IPS-20b (cell line): ENCODE results near the gene PDHX.

ENCODE experiments used
- H3K27ac ChIP-seq: one replicate; pipeline ENCODE4 v1.5.1; 2013; ENCODE audit warnings: low read length
- H3K27me3 ChIP-seq: 2 replicates; pipeline ENCODE4 v1.6.1; 2013; ENCODE audit warnings: mild to moderate bottlenecking, low read length, inconsistent platforms; ENCODE audit not compliant: insufficient read depth
- H3K36me3 ChIP-seq: 2 replicates; pipeline ENCODE4 v1.6.1; 2013; ENCODE audit warnings: low read depth, mild to moderate bottlenecking, inconsistent platforms, low read length, moderate library complexity; ENCODE audit not compliant: insufficient read depth
- H3K4me1 ChIP-seq: 2 replicates; pipeline ENCODE4 v1.6.1; 2013; ENCODE audit warnings: mild to moderate bottlenecking, control low read depth, inconsistent platforms, low read length, moderate library complexity; ENCODE audit not compliant: insufficient read depth
- H3K4me3 ChIP-seq: 2 replicates; pipeline ENCODE4 v1.5.1; 2013; ENCODE audit warnings: mild to moderate bottlenecking, low read length, inconsistent platforms
- H3K9ac ChIP-seq: 2 replicates; pipeline ENCODE4 v1.6.1; 2013; ENCODE audit warnings: low read depth, mild to moderate bottlenecking, inconsistent platforms, low read length, moderate library complexity
- H3K9me3 ChIP-seq: 2 replicates; pipeline ENCODE4 v1.6.1; 2013; ENCODE audit warnings: mild to moderate bottlenecking, low read depth, low read length, inconsistent platforms; ENCODE audit not compliant: insufficient read depth

Gene PDHX

DNA sequence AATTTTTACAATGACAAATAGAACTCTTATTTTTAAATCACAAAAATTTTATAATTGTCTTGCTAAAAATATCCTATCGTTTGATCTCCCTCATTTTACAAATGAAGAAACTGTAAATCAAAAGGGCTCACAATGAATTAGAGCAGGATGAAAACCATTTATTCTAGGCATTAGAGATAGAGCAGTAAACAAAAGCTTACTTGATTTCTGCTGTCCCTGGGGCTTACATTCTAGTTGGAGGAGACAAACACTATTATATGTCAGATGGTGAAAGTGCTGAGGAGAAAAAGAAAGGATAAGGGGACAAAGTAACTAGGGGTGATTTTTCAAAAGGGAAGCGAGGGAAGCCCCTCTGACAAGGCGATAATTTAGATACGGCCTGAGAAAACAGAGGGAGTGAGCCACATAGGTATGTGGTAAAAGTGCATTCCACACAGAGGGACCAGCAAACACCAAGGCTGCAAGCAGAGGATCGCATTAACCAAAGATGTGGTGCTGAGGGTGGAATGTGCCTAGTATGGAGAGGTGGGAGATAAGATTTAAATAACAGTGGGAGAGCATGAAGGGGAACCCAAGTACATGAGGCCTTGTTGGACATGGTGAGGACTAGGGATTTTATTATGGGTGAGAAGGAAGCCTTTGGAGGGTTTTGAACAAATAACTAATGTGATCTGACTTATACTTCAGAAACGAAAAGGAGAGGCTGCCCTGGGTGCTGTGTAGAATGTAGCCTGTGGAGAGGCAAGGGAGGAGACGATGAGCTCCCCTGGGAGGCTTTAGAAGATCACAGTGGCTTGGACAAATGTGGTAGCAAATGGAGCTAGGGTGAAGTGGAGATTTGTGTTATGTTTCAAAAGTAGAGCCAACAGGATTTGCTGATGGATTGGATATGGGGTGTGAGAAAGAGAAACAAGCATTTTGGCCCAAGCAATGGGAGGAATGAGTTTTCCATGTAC is 62.1 kb downstream of the PDHX start:
- Histone ChIP-seq H3K27ac (no peak overlapping the region), H3K9ac (no peak overlapping the region)

DNA sequence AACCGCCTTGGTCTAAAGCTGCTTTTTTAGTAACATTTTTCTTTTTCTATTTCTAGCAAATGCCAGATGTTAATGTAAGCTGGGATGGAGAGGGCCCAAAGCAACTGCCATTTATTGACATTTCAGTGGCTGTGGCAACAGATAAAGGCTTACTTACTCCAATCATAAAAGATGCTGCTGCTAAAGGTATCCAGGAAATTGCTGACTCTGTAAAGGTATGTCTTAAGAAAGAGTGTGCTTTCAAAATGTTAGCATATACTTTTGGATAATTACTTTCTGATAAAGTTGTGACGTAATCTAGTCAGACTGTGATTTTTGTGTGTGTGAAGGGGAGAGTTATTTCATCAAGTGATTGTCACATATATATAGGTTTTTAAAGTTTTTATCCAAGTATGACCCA is 68.1 kb downstream of the PDHX start:
- no peaks in the 10 kb centered on the region for H3K27me3 ChIP-seq
- H3K9me3 ChIP-seq, result no peaks in the 10 kb centered on the region
- H3K36me3 ChIP-seq, result peaks cover 26% of the 10 kb centered on the region
- no peak overlapping the region for H3K9ac ChIP-seq
- H3K4me1 ChIP-seq, result no peaks in the 10 kb centered on the region
- no peak overlapping the region for H3K27ac ChIP-seq
- no peak overlapping the region for H3K4me3 ChIP-seq

More for the DNA sequence above, 62.1 kb downstream of the PDHX start:
- Histone ChIP-seq H3K9me3 (no peaks in the 10 kb centered on the region), H3K27me3 (no peaks in the 10 kb centered on the region), H3K4me1 (peaks cover 9% of the 10 kb centered on the region), H3K36me3 (peaks cover 24% of the 10 kb centered on the region), H3K4me3 (no peak overlapping the region)

DNA sequence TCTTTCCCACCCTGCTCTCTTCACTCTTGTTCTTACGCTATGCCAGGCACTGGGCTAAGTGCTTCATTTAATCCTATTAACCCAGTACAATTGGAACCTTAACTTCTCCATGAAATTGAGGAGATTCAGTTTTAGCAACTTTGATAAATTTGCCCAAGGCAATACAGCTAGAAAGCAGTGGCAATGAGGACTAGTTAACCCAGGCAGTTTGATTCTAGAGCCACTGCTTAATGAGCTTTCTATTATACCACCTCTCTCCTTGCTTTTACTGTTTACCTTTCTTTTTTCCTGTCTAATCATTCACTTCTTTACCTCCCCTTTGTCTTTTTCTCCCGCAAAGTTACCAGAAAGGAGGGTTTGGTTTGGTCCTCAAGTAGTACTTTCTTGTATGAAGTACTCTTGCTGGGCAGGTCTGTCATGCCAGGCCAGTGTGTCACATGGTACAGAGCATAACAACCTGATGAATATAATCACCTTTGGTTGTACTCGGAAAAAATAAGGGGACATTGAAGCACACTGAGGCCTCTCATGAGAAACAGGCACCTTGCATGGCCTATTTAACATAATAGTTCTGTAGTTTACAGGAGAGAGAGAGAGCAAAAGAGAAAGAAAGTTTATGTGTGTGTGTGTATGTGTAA is 70.6 kb downstream of the PDHX start:
- no peaks in the 10 kb centered on the region for H3K27me3 ChIP-seq
- H3K27ac ChIP-seq, result no peak overlapping the region
- H3K4me1 ChIP-seq, result no peaks in the 10 kb centered on the region
- no peak overlapping the region for H3K9ac ChIP-seq
- peaks cover 24% of the 10 kb centered on the region for H3K36me3 ChIP-seq
- H3K9me3 ChIP-seq, result no peaks in the 10 kb centered on the region
- H3K4me3 ChIP-seq, result no peak overlapping the region

DNA sequence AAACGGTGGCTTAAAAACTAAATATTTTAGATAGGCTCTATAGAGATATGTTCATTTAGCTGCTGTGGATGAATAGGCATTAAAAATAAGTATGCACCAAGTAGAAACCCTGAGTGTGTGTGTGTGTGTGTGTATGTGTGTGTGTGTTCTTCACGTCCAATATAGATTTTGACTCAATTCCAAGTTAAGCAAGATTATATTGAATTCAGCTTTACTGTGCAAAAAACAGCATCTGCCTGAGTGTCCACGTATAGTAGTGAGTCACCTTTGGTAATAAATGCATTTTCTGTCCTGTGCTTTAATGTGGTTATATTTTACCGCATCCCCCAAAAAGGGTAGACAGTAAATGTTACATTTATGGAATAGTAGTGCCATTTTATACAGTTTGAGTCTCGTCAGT is 71.2 kb downstream of the PDHX start:
- Histone ChIP-seq H3K27me3 (no peaks in the 10 kb centered on the region), H3K9ac (no peak overlapping the region), H3K4me1 (no peaks in the 10 kb centered on the region), H3K9me3 (no peaks in the 10 kb centered on the region), H3K27ac (no peak overlapping the region), H3K4me3 (no peak overlapping the region), H3K36me3 (peaks cover 24% of the 10 kb centered on the region)

DNA sequence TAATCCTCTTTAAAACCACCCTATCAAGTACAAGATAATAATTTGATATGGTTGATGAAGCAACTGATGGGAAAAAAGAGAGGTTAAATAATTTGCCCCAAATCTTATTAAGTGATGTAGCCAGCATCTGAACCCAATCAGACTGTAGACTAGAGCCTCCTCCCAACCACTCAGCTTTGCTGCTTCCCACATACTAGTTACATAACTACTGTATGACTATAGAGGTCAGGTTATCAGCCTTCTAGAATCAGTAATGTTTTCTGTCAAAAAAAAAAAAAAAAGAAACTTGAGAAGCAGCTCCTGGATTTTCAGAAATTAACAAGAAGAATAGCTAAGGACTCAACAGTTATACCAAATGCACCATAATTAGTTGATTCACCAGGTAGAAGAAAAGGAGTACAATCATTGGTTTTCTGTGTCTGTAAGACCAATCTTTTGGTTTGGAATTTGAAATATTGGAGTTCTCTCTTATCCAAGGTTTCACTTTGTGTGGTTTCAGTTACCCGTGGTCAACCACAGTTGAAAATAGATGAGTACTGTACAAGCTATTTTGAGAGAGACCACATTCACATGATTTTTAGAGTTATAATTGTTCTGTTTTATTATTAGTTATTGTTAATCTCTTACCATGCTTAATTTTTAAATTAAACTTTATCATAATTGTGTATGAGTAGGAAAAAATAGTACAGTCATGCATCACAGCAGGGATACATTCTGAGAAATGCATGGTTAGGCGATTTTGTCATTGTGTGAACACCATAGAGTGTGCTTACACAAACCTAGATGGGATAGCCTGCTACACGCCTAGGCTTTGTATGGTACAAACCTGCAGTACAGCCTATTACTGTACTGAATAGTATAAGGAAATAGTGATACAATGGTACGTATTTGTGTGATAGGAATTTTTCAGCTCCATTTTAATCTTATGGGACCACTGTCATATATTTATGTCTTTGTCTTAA is 72.2 kb downstream of the PDHX start:
- H3K36me3 ChIP-seq, result peaks cover 28% of the 10 kb centered on the region
- H3K4me3 ChIP-seq, result no peak overlapping the region
- H3K4me1 ChIP-seq, result no peaks in the 10 kb centered on the region
- H3K27ac ChIP-seq, result no peak overlapping the region
- H3K9me3 ChIP-seq, result no peaks in the 10 kb centered on the region
- H3K9ac ChIP-seq, result no peak overlapping the region
- no peaks in the 10 kb centered on the region for H3K27me3 ChIP-seq

DNA sequence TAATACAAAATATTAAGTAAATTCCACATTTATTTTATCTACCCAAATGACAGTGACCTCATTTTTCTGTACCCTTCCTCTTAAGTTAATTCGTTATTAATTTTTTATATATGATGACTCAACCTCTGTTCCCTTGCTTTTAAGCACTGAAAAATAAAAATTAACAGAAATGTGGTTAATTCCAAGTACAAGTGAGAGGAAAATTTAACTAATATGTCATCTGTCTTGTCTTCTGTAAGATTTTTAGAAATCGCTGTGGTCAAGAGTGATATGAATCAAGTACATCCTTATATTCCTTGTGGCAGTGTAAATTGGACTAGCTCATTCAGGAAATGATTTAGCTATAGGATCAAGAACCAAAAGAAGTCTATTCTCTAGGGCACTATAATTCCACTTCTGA is 74.5 kb downstream of the PDHX start:
- Histone ChIP-seq H3K9me3 (no peaks in the 10 kb centered on the region), H3K4me3 (no peak overlapping the region), H3K4me1 (no peaks in the 10 kb centered on the region), H3K27me3 (no peaks in the 10 kb centered on the region), H3K9ac (no peak overlapping the region), H3K36me3 (peaks cover 18% of the 10 kb centered on the region), H3K27ac (no peak overlapping the region)

DNA sequence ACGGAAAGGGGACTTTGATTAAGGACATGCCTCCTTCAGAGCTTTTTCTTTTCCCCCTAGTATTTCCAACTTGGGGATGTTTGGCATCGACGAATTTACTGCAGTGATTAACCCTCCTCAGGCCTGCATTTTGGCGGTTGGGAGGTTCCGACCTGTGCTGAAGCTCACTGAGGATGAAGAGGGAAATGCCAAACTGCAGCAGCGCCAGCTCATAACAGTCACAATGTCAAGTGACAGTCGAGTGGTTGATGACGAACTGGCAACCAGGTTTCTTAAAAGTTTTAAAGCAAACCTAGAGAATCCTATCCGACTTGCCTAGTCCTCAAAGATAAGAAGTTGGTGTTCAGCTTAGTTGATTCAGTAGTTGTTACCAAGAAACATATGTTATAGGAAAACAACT is 78.4 kb downstream of the PDHX start:
- H3K4me3 ChIP-seq, result no peak overlapping the region
- no peaks in the 10 kb centered on the region for H3K27me3 ChIP-seq
- no peaks in the 10 kb centered on the region for H3K4me1 ChIP-seq
- no peak overlapping the region for H3K9ac ChIP-seq
- H3K27ac ChIP-seq, result no peak overlapping the region
- peaks cover 8% of the 10 kb centered on the region; the same call in 1 of the 2 replicates for H3K36me3 ChIP-seq
- H3K9me3 ChIP-seq, result no peaks in the 10 kb centered on the region

DNA sequence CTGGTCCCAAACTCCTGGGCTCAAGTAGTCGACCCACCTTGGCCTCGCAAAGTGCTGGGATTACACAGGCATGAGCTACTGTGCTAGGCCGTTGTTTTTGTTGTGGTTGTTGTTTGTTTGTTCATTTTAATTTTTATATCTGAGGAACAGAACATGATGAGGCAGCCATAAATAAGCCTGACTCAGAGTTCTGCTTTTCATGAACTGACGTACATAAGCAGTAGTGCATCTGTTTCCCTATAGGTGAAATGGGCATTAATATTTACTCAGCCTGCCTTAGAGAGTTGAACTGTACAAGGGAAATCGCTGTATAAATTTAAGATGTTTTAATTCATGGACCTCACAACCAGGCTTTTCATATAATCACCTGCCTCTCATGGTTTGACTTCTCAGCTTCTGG is 80.5 kb downstream of the PDHX start:
- H3K4me3 ChIP-seq, result no peak overlapping the region
- no peaks in the 10 kb centered on the region for H3K27me3 ChIP-seq
- no peaks in the 10 kb centered on the region for H3K9me3 ChIP-seq
- H3K36me3 ChIP-seq, result 0 out of 2 replicates have a peak, but pooled peaks cover 4% of the 10 kb centered on the region
- no peaks in the 10 kb centered on the region for H3K4me1 ChIP-seq
- no peak overlapping the region for H3K9ac ChIP-seq
- no peak overlapping the region for H3K27ac ChIP-seq

DNA sequence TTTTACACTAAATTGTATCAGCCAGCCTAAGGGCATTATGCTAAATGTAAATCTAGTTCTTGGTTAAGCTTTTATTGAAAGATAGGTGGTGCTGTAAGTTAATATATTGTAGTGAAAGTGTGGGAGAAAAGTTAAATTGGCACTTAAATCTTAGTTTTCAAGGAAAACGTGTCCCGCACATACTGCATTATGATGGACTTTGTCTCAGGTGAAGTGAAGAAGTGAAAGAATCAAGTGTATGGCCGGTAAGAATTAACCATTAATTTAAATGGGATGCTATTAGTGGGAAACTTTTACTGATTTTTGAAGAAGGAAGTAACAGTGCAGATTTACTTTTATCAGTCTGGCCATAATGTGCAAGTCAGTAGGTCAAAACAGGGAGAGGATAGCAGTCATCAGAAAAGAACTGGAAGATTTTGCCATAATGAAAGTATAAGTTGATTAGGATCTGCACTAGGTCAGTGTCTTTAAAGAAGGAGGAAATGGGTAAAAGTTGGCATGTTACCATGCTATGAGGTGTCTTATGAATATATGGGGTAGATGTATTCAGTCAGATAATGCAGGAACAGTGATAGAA is 81.6 kb downstream of the PDHX start:
- Histone ChIP-seq H3K4me1 (no peaks in the 10 kb centered on the region), H3K27me3 (no peaks in the 10 kb centered on the region), H3K27ac (no peak overlapping the region), H3K4me3 (no peak overlapping the region), H3K9me3 (no peaks in the 10 kb centered on the region), H3K9ac (no peak overlapping the region), H3K36me3 (0 out of 2 replicates have a peak, but pooled peaks cover 4% of the 10 kb centered on the region)

DNA sequence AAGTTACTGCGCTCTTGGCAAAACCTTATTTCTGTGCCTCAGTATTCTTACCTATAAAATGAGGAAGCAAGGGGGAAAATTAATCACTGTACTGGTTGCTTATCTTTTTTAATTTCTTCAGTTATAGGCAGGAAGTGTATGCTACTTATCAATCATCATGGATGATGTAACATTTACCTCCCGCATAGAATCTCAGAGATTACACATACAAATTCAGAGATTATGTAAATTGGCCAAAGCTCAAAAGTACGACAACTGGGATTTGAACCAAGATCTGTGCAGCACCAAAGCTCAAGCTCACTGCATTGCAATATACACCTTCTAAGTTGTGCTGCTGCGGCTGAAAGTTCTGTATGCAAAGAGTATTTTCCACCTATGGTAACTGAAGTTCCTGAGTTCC is 83.0 kb downstream of the PDHX start:
- no peak overlapping the region for H3K9ac ChIP-seq
- no peaks in the 10 kb centered on the region for H3K27me3 ChIP-seq
- H3K36me3 ChIP-seq, result no peaks in the 10 kb centered on the region
- H3K27ac ChIP-seq, result no peak overlapping the region
- H3K4me3 ChIP-seq, result no peak overlapping the region
- no peaks in the 10 kb centered on the region for H3K9me3 ChIP-seq
- H3K4me1 ChIP-seq, result no peaks in the 10 kb centered on the region

DNA sequence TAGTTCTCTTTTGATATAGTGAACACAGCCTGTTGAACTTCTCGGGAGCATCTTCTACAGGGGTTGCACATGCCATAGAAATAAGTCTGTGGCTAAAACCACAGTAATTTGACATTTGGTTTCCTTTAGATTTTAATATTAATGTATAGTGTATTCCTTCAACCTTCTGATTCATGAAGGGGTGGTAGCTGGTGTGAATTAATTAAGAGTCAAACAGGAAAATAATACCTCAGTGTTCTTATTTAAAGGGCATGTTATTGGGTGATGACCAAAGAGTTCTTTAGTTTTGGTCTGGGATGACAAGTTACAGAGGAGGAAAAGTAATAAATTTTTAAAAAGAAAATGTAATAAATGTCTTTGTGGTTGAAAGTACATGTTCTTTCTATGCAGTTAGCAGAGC is 86.8 kb downstream of the PDHX start:
- H3K27ac ChIP-seq, result no peak overlapping the region
- no peaks in the 10 kb centered on the region for H3K36me3 ChIP-seq
- no peaks in the 10 kb centered on the region for H3K27me3 ChIP-seq
- no peak overlapping the region for H3K4me3 ChIP-seq
- H3K9me3 ChIP-seq, result no peaks in the 10 kb centered on the region
- H3K4me1 ChIP-seq, result no peaks in the 10 kb centered on the region
- no peak overlapping the region for H3K9ac ChIP-seq
